SU-DHL-6 (cell line): ENCODE measurements around the gene GTF3A.

ENCODE experiments used
- CTCF ChIP-seq: fragments of 200-600 bp; sonication (generic); IDR thresholded peaks from one replicate; pipeline ENCODE4 v1.5.1; 2017; ENCODE audit warnings: antibody characterized with exemption, mild to moderate bottlenecking, low read length, moderate library complexity; ENCODE audit not compliant: insufficient read depth, poor library complexity, severe bottlenecking
- EZH2phosphoT487 ChIP-seq: fragments of 200-600 bp; sonication (generic), shearing (Covaris generic); conservative IDR thresholded peaks from 2 replicates; pipeline ENCODE4 v1.6.1; 2018; ENCODE audit warnings: mild to moderate bottlenecking, antibody characterized with exemption, low read length, moderate library complexity, mixed read lengths

- no peak for TF ChIP-seq CTCF
- no peak for TF ChIP-seq EZH2phosphoT487
Observed at GRCh38 chr13:27393101-27393500, 31.3 kb upstream of the GTF3A start.
